Right ventricle myocardium superior (tissue), 1 donor: ENCODE results near the gene SCART1. TPM values are rescaled to one million over a fixed set of nuclear protein-coding genes. Genes with fewer than 3 reads are reported as not detected.
A peak's percentile ranks its signal among the peaks of the same experiment; 100 is the strongest.
"Not testable (repeated sequence)": the region's sequence is repeated elsewhere in the genome, so short reads cannot be mapped to it uniquely, and the experiment has no call there.

Experiments used
- ATAC-seq: fragments of 200-7000 bp; cut with Tn5 transposase; one replicate; pipeline ENCODE4 v1.9.1; 2020; ENCODE audit warnings: mild to moderate bottlenecking; ENCODE audit not compliant: poor library complexity
- DNase-seq: peaks from one replicate; pipeline ENCODE4 v3.0.0-alpha.2; 2020
- intact Hi-C: fragments of 100-400 bp; cut with DNase I; formaldehyde crosslinking; loops from one replicate; pipeline ENCODE4 v1.11.2; 2022
- total RNA-seq: library from RNA; stranded (reverse); fragmentation: NEBNext Ultra II Directional; extraction: Animal tissue kit (Norgen Biotek cat#: 25700); gene quantifications from one replicate; pipeline ENCODE4 v1.2.1, GENCODE V29; 2021
- donor health status: DM: no; HTN: yes; CAD: no; lungs with severe emphysema.

SCART1 gene
- total RNA-seq, 1 donor from 2014 or later: 0.51 TPM

DNA sequence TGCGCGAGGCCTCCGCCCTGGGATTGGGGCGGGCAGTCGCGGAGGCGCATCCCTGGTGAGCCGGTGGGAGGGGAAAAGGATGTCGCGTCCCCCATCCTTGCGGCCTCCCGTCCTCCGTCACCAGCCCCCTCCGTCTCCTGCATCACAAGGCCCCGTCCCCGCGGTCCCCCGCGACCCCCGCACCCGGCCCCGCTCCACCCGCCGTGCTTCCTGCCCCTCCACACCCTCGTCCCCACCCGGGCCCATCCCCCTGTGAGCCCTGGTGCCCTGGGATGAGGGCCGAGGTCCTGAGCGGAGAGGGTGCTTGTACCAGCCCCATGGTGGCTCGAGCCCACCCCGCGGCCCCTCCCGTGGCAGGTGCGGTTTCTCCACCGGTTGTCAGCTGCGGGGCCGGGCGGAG, 29.1 kb upstream of the SCART1 start, which contains the start of gene SPRN:
Gene SPRN (minus strand): TSS at position 25 of the 400 bp plus-strand sequence. CDS start 944 bp downstream, outside the sequence.
- ATAC-seq, DNase-seq: not testable (repeated sequence)
- intact Hi-C loops: loop anchor here (10.0 kb wide), 1 partner anchor 150 kb away; no protein-coding TSS in a partner anchor

- intact Hi-C loops: loop anchor here (10.0 kb wide), 1 partner anchor 145 kb away; no protein-coding TSS in a partner anchor
- ATAC-seq: not testable (repeated sequence)
These were observed 24.2 kb upstream of the SCART1 start for GRCh38 chr10:133429571-133429970.

DNA sequence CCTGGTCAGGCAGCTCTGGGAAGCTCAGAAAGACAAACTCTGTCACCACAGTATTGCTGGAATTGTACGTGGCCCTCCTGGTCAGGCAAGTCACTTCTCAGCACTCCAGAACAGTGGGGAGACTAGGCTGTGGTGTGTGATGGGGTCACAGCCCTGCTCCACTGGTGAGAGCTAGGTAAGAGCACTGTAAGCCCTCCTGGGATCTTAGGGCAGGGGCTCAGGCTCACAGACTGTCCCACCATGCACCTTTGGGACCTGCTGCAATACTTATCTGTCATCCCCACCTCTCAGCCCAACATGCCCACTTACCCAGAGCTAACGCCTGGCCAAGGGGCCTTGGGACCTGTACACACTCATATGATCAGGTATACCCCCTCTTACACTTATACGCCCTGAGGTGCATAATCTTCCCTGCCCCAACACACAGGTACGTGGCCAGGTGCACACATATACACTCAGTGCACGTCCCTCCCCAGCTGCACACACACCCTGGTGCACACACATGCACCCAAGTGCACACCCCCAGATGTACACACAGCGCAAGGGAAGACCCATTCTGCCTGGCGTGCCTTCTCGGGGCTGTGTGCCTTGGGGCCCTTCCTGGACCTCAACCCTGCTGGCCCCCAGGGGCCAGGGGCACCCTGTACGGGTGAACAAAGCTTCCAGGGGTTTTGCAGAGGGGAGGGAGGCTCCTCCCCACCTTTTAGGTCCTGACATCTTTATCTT, 21.7 kb upstream of the SCART1 start:
- DNase-seq, ATAC-seq, intact Hi-C loops: not testable (repeated sequence)

More at GRCh38 chr10:133429571-133429970, 24.2 kb upstream of the SCART1 start:
- DNase-seq: not testable (repeated sequence)

GRCh38 chr10:133432789-133433188, 21.0 kb upstream of the SCART1 start:
- ATAC-seq, DNase-seq, intact Hi-C loops: not testable (repeated sequence)

- intact Hi-C loops: no loop called here
- DNase-seq: peak; percentile 25
These were observed 15.0 kb upstream of the SCART1 start for GRCh38 chr10:133438711-133439273.

GRCh38 chr10:133439517-133440461, 14.0 kb upstream of the SCART1 start:
- DNase-seq: peak; percentile 26
- intact Hi-C loops: no loop called here
- no peak for ATAC-seq

More at GRCh38 chr10:133438711-133439273, 15.0 kb upstream of the SCART1 start:
- no peak for ATAC-seq

GRCh38 chr10:133440633-133441285, 13.0 kb upstream of the SCART1 start:
- intact Hi-C loops: no loop called here
- DNase-seq: peak; percentile 24
- ATAC-seq: no peak

GRCh38 chr10:133441356-133441755, 12.4 kb upstream of the SCART1 start:
- ATAC-seq, intact Hi-C loops: not testable (repeated sequence)
- DNase-seq: peak; percentile 31

DNA sequence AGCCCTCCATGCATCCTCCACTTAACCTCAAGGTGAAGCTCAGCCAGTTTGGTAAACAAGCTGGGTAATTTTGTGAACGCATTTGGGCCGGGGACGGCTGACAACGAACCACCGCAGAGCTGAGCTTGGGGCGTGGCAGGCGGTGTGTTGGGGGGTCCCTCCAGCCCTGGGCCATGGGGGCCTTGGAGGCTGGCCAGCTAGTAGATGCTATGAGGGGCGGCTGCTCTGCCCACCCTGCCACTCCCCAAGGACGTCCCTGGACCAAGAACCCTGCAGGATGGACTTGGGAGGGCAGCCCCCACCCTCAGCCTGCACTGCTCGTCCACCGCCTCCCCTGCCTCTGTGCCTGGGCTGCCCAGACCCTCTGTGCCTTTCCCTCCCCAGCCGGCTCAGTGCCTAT, 12.0 kb upstream of the SCART1 start:
- ATAC-seq: no peak
- intact Hi-C loops: no loop called here
- DNase-seq: peak; percentile 26

DNA sequence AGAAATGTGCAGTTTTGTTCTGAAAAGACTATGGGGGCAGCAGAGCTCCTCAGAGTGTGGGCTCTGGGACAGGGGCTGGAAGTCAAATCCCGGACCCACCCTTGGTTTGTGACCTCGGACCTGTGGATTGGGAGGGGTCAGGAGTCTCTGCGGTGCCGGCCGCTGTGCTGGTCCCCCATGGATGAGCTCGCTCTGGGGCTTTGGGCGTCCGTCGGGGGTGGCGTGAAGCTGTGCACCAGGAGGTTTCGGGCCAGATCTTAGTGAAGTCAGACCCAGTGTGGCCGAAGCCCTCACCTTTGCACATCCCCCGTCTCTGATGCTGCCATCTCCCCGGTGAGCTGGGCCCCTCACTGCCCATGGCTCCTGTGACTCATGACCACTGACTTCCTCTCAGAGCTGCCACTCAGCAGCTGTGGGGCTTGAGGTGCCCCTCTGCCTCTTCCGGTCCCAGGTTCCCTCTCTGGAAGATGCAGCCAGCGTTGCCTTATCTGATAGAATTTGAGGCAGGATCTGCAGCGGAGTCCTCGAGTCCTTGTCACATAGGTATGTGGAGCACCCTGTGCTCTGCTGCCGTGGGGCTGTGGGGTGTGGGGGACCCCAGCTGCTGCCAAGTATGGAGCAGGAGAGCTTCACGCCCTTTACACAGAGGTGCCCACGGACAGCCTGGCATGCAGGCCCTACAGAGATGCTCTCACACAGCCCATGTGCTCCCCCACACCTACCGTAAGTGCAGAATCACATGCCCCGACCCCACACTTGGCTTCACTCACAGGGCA, 11.4 kb upstream of the SCART1 start:
- ATAC-seq (no peak), DNase-seq (peak; percentile 41)
- intact Hi-C loops: no loop called here

DNA sequence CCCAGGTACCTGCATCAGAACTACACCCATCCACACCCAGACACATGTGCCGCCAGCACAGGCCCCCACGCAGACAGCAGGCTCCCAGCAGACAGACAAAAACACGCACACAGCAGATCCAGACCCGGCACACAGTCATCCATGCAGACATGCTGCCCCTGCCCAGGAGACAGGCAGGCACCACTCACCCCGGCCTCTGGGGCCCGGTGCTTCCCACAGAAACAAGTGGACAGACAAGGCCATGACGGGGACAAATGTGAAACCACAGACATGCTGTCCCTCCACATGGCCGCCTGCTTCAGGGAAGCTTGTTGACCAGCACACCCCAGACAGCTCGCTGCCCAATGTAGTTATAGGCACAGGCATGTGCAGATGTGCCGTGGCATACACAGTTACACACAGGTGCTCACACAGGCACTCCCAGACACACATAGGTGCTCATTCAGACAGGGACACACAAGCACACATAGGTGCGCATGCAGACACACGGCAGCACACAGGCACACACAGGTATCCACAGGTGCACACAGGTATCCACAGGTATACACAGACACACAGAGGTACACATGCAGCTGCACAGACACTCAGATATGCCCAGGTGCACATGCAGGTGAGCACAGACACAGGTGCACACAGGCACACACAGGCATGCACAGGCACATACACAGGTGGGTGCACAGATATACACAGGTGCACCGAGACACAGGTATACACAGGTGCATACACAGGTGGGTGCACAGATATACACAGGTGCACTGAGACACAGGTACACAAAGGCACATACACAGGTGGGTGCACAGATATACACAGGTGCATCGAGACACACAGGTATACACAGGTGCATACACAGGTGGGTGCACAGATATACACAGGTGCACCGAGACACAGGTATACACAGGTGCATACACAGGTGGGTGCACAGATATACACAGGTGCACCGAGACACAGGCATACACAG, 10.5 kb upstream of the SCART1 start:
- ATAC-seq: no peak
- intact Hi-C loops: no loop called here
- peak; percentile 30 for DNase-seq

DNA sequence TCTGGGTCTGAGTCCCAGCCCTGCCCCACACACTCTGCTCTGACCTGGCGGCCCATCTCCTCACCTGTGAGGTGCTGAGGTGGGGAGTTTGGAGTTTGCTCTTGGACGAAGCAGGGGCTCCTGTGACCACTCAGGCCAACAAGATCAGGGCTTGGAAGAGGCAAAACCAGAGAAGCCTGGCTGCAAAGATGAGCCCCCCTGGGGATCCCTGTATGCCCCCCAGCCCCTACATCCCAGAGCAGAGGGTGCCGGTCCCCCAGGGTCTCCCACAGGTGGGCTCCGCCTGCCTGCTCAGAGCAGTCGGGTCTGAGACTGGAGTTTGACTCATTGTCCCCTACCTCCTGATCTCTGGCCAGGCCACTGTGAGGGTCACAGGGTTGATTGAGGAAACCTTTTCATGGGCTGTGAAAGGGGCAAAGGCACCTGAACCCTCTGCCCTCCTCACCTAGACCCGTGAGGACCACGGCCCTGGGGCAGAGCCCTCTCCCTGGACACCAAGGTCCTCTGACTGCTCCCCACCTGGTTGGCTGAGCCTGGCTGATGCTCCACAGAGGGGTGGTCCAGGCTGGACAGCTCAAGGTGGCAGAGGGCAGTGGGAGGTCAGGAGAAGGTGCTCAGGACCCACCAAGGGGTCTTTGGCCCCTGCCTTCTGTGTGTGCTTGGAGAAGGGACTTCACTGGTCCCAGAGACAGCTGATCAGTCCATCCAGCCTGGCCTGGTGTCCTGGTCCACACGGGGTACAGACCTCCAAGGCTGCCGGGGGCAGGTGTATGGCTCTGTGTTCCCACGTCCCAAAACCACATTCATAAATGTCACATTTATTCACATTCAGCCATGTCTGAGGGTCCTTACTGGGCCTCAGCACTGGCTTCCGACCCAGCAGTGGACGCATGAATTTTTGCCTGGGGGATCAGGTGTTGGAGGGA, 9.1 kb upstream of the SCART1 start:
- ATAC-seq: no peak
- DNase-seq: peak; percentile 21
- intact Hi-C loops: no loop called here

- ATAC-seq (no peak), DNase-seq (peak; percentile 10)
- intact Hi-C loops: no loop called here
These were observed 8.4 kb upstream of the SCART1 start for GRCh38 chr10:133445268-133445732.

- no peak for ATAC-seq
- peak; percentile 17 for DNase-seq
- intact Hi-C loops: no loop called here
These were observed 7.7 kb upstream of the SCART1 start for GRCh38 chr10:133445751-133446708.
